Putamen (tissue), 1 donor: ENCODE results near the gene CUBN.

Source experiments
- DNase-seq: peaks from one replicate; pipeline ENCODE4 v3.0.0-alpha.2; 2016; ENCODE audit warnings: low spot score

The CUBN gene

DNA sequence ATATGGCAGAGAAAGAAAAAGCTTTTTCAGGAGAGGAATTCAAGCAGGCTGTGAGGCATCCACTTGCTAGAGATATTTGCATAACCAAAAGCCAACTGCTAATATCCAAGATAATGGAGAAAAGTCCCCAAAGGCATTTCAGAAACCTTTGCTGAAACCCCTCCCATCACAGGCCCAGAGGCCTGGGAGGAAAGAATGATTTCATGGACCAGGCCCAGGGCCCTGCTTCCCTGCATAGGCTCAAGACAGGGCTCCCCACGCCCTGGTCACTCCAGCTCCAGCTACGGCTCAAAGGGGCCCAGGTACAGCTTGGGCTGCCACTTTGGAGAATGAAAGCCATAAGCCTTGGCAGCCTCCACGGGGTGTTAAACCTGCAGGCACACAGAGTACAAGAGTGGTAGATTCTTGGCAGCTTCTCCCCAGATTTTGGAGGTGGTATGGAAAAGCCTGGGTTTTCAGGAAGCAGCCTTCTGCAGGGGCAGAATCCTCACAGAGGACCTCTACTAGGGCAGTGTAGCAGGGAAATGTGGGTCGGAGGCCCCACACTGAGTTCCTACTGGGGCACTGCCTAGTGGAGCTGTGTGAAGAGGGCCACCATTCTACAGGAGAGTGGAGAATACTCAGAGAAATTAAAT is 306.8 kb downstream of the CUBN start:
- no peak for DNase-seq

DNA sequence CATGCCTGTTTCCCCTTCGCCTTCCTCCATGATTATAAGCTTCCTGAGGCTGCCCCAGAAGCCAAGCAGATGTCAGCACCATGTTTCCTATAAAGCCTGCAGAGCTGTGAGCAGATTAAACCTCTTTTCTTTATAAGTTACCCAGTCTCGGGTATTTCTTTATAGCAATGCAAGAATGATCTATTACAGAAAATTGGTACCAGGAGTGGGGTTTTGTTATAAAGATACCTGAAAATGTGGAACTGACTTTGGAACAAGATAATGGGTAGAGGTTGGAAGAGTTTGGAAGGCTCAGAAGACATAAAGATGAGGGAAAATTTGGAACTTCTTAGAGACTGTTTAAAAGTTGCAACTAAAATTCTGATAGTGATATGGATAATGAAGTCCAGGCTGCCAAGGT is 307.6 kb downstream of the CUBN start:
- no peak for DNase-seq

DNA sequence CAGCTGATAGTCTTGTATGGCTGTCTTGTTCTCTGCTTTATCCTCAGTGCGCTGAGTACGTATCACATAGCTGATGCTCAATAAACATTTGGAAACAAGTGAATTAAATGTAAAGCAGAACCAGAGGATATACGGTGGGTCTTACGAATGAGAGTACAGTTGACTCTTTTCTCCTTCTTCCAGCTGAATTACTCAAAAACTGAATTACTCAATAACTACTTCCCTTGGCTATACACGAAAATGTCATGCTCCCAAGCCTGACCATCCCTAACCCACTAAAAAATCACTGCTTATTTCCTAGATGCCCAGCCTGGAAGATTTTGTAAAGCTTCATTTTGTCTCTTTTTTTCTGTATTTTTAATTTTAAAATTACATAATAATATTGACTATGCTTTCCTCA is 309.2 kb downstream of the CUBN start:
- no peak for DNase-seq

DNA sequence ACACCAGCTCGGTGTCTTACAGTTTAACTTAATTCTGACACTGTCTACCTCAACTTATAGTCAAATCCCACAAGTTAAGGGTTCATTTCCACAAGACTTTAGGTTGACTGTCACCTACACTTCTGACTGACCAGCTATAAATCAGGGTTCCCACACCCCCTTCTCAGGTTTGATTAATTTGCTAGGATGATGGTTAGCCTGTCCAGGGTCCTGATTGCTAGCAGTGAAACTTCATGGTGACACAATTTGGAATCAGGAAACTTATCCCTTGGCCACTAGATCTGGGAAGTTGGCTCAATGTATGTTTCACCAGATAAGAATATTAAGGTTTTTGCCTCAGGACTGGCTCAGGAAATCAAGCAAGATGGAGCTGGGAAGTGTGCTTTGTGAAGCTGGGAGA is 309.6 kb downstream of the CUBN start:
- no peak for DNase-seq

DNA sequence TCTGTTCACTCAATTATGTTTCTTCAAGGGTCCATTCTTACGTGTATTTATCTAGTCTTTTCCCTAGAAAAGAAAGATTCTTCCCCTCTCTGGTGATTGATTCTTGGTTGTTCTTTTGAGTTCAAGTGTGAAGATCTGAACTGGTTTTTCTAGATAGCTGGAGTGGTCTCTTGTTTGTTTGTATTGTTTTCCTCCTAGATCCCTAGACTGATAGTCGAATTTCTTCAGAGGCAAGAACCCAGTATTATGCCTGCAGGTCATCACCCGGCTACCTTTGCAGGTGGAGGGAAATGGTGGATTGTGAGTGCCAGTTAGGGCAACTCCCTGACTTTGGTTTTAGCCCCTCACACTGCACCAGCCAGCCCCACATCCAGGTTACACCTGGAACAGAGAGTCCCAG is 310.2 kb downstream of the CUBN start:
- no peak for DNase-seq

DNA sequence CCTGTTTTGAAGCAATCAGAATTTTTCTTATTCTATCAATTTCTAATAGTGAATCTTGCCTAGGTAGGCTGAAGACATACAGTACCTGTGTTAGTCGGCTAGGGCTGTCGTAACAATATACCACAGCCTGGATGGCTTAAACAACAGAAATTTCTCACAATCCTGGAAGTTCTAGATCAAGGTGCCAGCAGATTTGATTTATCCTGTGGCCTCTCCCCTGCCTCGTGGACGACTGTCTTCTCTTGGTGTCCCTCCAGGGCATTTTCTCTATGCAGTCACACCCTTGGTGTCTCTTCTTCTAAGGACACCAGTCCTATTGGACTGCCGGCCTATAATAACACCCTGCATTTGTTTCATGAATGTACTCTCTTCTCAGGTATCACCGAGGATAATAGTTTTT is 310.6 kb downstream of the CUBN start:
- DNase-seq: no peak

DNA sequence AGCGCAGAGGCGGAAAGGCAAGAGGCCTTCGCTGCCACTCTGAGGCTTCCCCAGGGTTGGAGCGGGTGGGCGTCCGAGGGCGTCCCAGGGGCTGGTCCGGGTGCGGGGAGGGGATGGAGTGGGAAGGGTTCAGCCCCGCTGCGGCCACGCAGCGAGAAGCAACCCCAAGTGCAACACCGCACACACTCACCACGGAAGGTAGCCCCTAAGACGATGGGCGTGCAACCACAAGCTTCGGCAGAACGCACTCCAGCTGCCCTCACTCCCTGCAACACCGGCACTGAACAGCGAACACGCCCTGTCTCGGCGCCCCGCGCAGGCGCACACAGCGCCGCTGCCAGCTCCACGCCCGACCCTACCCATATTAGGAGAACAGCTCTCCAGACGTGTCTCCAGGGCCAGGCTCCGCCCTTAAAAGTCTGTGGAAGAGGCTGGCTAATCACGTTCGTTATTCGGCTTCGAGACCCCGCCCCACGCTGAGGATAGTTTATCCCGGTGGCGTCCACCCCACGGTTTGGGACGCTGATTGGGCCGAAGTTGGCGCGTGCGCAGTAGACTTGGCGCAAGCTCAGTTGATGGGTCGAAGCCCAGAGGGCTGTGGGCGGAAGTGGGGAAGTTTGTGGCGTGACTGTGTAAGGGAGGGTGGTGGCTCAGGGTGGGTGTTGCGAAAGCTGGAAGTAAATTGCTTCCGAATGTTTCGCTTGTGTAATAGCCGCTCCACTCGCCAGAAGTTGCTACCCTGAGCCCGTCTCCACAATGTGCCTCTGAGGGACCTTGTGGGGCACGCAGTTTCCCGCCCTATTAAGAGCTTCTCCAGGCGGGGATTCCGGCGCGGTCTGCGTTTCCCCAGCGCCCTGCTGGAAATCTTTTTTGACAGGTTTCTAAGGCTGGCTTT is 312.2 kb downstream of the CUBN start, which contains the start of gene RSU1:
Gene RSU1, minus strand, starts transcription at position 300 of the 895 bp plus-strand sequence. CDS start 343 bp downstream, outside the sequence.
- peak; percentile 100 for DNase-seq

DNA sequence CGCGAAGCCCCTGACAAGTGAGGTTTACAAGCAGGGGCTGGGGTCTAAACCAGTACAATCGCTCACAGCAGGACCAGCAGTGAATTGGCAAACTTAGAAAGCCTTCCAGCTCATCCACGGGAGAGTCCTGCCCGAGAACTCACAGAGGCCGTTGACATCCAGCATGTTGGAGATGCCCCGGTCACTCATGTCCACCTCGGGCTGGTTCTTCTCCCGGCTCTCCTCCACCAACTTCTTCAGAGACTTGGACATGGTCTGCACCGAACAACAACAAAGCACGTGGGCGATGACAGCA is 312.8 kb downstream of the CUBN start:
- DNase-seq: no peak

DNA sequence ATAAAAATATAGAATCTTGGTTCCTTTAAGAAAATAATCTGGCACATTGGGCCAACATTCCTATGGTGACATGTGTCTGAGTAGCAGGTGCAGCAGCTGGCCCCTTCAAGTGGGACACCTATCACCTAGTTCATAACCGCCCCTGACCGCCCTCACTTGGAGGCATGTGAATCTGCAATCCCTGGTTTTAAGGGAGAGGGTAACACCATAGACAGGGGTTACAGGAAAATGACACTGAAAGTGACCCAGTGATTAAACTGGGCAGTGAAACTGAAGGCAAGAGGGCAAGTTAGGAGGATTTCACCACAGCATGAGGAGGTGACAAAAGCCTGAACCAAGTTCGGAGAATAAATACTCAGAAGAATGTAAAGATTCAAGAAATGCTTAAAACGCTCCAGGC is 313.4 kb downstream of the CUBN start:
- DNase-seq: no peak

DNA sequence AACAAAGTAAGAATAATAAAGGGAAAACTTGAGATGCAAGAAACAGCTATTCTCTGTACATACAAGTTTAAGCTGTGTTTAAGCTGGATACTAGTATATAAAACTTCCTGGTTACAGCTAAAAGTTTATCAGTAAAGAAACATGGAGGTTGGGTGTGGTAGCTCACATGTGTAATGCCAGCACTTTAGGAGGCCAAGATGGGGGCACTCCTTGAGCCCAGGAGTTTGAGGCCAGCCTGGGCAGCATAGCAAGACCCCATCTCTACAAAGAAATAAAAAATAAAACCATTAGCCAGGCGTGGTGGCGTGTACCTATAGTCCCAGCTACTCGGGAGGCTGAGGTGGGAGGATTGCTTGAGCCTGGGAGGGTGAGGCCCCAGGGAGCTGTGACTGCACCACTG is 315.6 kb downstream of the CUBN start:
- DNase-seq: no peak

DNA sequence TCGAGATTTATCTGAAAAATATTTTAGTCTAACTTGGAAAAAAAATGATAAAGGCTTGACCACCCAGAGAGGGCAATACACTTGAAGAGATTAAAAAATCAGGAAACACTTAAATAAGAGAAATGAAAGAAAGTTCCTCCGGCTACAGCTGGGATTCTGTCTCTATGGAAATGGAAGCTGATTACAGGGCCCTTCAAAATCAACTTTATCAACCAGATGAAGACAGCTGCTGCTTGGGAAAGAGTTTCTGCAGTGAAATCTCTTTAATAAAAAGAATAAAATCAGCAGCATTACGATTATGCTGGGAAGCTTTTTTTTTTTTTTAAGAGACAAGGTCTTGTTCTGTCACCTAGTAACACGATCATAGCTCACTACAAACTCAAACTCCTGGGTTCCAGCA is 316.9 kb downstream of the CUBN start:
- no peak for DNase-seq

DNA sequence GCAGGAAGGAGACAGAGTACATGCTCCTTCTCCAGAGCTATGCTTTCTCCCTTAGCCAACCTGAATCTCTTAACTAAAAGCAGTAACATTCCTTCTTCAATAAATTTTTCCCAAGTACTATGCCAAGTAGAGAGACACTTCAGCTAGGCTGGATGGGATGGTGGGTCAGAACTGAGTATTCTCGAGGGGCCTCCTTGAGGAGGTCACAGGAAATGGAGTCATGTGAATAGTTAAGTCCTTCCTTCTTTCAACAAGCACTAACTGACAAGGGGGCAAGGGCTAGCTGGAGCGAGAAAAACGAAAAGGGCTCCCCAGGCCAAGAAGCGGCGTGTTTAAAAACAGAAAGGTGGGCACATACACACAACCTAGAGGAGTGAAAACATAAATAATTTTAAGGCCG is 317.8 kb downstream of the CUBN start:
- no peak for DNase-seq

DNA sequence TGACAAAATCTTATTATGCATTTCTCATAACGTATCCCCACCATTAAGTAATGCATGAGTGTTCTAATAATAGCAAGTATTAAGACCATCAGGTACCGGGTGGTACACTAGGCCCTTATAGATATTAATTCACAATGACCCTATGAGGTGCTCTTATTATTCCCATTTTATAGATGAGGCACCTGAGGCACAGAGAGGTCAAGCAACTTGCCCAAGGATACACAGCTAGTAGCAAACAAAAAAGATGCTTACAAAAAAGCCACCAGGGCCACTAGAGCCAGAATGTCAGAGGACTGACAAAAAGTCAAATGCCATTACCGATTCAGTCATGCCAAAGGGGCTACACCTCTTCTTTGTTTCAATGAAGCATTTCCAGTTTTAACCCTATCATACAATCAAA is 318.3 kb downstream of the CUBN start:
- DNase-seq: no peak

DNA sequence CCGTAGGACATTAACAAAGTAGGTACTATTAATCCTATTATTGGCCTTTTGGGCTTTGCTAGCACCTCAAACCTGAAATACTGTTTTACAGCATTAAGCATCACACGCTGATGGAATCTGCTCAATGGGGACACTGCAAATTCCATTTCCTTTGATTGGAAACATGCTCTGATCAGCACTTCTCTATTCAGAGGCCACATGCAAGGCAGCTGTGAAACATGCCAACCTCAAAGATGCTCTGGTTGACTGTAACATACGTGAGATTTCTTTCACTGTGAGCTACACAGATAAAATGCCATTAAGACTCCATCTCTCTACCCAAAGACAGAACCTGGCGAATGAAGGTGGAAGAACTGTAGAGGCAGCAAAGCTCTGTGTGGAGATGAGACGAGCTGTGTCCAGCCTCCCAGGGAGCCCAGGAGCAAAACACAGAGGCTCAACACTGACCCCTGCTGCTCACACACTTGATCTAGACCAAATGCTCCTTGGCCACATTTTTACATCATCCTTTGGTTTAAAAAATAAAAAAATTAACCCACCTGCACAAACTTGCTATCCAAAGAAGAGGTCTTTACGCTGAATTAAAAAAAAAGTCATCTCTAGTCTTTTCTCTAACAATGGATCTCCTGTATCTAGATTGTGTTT is 320.4 kb downstream of the CUBN start:
- DNase-seq: no peak

DNA sequence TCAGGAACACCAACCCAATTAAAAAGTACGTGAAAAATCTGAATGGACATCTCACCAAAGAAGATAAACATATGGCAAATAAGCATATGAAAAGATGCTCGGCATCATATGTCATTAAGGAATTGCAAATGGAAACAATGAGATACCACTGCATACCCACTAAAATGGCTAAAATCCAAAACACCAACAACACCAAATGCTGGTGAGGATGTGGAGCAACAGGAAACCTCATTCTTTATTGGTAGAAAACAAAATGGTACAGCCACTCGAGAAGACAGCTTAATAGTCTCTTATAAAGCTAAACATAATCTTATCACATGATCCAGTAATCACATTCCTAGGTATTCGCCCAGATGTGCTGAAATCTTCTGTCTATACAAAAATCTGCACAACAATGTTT is 325.5 kb downstream of the CUBN start:
- no peak for DNase-seq

DNA sequence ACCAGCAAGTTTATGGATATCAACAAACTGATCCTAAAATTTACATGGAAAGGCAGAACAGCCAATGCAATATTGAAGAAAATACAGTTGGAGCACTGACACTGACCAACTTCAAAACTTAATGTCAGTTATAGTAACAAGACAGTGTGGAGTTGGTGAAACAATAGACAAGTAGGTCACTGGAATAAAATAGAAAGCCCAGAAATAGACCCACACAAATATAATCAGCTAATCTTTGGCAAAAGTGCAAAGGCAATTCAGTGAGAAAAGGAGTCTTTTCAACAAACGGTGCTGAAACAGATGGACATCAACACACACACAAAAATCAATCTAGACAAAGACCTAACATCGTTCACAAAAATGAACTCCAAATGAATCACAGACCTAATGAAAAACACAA is 326.1 kb downstream of the CUBN start:
- no peak for DNase-seq

DNA sequence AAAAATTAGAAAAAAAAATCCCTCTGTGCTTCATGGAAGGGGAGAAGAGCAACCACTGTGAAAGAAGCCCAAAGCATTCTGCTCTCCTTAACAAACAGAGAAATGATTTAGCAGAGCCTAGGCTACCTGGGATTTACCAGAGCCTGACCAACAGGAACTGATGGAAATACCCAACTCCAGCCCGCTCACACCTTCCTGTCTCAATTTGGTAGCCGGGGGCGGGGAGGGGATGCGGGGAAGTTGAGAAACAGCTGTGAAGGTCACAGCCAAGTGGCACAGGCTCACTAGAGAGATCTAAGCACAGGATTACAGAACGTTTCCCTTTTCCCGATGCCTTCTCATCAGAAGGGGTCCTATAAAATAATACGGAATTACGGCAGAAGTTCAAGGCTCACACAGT is 330.0 kb downstream of the CUBN start:
- DNase-seq: no peak

DNA sequence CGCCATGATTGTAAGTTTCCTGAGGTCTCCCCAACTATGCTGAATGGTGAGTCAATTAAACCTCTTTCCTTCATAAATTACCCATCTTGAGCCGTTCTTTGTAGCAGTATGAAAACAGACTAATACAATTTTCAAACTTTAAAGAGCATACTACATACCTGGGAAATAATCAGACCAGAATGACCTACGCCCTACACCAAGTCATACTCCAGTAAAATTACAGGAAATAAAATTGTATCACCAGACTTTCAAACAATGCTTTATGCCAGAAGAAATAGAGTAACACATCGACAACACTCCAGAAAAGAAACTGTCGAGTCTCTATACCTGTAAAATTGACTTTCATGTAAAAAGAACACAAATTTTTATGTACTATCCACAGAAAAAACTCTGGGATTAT is 331.0 kb downstream of the CUBN start:
- no peak for DNase-seq

DNA sequence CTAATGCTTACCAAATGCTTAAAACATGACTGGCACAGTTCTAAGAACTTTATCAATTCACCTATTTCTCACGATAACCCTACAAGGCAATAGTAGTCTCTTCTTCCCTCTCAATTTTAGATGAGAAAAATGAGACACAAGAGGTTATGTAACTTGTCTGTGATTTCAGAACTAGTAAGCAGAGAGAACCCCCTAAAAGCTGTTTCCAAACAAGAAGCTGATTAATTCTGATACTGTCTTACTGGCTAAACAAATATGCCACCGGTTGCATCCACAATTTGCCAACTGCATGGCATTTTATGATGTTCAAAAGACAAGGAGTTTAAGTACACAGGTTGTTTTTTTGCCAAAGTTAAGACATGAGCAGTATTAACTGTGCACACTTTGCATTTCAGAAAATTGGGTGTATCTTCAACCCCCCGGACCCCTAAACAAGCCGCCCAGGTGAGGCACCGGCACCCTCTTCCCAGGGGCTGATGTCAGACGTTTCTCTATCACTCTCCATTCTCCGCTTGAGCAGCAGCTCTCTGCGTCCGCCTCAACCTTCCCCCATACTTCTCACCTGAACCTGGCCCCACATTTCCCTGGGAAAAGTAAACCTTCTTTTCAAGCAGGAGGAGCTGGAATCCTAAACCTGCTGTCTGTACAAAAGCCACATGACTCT is 334.1 kb downstream of the CUBN start:
- no peak for DNase-seq

DNA sequence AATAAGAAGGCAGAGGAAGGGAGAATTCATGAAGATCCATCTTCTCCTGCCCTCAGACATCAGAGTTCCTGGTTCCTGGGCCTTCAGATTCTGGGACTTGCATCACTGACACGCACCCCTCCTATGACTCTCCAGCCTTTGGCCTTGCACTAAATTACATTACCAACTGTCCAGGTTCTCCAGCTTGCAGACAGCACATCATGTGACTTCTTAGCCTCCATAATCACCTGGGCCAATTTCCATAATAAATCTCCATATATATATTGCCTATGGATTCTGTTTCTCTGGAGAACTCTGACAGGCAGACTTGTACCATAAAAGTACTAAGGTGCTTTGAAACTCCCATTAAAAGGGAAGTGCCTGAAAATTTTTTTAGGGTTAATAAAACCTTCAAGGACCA is 335.6 kb downstream of the CUBN start:
- no peak for DNase-seq

DNA sequence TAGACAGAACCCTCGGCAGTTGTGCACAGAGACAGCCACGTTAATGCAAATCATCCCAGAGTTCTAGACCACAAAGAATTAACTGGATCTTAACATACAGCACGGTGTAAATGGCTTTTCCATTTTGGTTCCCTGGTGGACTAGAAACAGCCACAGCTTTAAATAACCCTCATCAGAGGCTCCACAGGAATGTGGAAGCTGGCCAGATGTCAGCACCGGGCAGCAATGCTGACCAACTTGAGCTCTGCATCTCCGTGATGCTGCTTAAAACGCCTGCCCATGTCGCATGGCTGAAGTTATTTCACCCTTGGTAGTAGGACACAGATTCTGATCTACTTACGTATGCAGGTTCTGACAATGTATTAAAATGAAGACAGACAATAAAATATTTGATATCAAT is 336.9 kb downstream of the CUBN start:
- no peak for DNase-seq

DNA sequence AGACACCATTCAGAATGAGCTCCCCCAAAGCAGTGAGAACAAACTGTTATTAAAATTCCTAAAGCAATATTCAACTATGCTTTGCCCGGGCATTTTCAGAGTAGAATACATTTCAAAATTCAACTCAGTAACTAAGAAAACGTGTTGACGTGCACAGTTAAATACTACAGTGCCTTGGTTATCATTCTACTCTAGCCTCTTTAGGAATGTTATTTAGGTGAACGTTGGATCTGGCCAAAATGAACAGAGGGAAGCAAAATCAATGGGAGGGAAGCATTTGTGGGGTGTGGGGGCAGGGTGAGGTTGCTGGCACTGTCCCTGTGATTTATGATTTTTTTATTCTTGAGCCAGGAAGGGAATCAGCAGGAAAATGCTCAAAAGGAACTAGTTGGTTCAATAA is 339.8 kb downstream of the CUBN start:
- DNase-seq: no peak

DNA sequence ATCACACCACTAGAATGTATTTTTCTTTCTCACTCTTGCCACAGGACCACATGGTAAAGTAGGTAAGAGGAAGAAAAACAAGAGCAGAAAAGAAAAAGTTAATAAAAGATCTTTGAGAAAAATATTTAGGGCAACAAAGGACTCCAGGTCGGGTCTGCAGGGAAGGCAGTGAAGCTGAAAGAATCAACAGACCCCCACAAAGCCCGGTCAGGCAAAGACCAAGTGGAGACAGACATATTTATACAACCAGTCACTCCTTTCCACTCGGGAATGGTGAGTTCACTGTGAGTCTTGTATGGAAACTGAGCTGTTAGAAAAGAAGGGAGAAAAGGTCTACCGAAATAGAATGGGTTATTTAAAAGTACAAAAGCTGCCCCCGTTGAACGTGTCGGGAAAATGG is 340.4 kb downstream of the CUBN start:
- no peak for DNase-seq
